Activated T-cell treated with anti-CD3 and anti-CD28 coated beads, Interleukin-2, amount 50 U/mL, for 1 hour (primary cell): ENCODE data around the gene PRRG2.

Experiments used
- DNase-seq: peaks from one replicate; pipeline ENCODE4 v3.0.0-alpha.2; 2020

Gene PRRG2

DNA sequence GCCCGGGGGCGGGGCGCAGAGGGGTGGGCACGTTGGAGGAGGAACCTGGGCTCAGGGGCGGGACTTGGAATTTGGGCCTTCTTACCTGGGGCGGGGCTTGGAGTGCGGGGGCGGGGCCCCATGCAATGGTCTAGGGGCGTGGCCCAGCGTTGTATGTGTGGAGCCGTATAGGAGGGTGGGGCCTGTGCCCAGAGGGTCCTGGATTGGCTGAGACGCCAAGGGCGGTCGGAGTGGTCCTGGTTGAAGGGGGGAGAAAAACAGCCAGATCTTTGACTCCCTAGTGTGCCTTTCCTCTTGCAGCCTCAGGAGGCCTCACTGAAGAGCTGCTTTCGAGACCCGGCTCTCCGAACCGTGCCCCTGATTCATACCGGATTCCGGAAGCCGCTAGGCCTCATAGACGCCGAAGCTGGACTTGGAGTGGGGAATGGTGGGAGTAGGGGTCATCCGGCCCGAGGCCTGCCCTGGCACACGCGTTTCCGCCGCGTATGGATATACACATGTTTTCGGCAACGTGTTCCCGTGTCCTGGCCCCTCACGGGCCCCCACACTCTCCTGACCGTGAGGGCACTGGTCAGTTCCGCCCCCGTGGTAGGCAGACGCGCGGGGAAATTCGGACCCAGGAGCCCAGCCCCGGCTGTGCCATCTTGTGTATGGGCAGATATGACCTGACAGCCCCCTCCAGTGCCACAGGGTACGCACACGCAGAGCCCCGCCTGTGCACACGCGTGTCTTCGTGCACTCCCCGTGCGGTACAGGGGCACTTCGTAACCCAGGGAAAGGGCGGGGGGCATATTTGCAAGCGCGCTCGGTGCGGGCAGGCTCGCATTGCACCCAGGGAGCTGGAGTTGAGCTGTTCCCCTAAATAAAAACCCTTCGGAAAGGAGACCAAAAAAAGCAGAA lies 9.2 kb downstream of the PRRG2 start:
- peak; percentile 92 for DNase-seq

DNA sequence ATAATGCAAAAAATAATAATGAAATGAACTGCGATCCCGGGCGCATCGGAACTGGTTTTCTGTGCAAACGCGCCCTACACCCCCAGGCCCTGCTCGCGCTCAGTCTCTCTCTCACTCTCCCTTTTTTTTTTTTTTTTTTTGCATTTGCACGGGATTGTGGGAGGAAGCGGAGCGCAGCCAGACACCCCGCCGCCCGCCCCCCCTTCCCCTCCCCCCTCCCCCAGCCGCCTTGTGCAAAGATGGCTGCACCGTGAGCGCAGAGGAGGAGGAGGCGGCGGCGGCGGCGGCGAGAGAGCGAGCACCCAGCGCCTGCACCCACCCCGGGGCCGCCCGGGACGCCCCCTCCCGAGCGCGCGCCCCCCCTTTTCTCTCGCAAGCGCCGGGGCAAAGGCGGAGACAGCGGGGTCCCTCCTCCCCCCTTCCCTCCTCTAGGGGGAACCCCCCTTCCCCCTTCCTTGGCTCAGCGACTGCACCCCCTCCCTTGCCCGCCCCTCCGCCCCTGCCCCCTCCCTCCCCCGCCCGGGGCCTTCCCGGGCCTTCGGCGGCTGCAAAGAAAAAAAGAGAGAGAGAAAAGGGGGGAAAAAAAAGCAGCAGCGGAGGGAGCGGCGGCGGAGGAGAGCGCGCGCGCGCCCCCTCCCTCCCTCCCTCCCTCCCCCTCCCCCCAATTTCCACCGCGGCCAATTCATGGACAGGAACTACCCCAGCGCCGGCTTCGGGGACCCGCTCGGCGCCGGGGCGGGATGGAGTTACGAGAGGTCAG lies 10.0 kb downstream of the PRRG2 start, which contains the start of gene PRR12:
Gene PRR12 (plus strand): TSS at position 212 of the 760 bp plus-strand sequence. CDS start 473 bp downstream, at position 685.
- peak; percentile 79 for DNase-seq

DNA sequence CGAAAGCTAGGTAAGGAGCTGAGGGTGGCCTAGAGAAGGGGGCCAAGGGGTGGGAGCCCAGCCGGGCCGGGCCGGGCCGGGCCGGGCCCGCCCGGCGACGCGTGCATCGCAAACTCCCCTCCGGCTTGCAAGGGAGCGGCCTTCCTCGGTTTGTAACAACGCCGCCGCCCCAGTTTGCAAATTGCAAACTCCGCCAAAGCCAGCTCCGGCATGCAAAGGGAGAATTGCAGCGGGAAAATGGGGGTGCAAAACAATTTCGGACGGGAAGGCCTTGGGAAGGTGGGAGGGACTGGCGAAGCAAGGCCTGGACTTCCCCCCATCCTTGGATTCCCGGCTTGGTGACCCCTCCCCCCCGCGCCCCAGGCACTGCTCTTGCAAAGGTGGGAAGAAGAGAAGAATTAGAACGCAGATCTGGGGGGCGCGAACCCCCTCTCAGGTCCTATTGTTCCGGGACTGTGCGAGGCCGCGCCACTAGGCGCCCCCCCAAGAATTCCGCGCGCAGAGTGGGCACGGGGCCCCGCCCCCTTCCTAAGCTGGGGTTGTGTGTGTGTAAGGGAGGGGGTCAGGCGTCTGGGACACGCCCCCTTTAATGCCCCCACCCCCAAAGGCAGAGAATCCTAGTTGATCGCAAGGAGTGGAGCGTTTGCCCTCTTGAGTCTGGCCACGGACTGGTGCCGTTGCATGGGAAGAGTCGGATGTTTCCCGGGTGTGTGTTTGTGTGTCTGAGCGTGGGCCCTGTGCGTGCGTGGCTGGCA lies 10.8 kb downstream of the PRRG2 start:
- DNase-seq, result peak; percentile 56

DNA sequence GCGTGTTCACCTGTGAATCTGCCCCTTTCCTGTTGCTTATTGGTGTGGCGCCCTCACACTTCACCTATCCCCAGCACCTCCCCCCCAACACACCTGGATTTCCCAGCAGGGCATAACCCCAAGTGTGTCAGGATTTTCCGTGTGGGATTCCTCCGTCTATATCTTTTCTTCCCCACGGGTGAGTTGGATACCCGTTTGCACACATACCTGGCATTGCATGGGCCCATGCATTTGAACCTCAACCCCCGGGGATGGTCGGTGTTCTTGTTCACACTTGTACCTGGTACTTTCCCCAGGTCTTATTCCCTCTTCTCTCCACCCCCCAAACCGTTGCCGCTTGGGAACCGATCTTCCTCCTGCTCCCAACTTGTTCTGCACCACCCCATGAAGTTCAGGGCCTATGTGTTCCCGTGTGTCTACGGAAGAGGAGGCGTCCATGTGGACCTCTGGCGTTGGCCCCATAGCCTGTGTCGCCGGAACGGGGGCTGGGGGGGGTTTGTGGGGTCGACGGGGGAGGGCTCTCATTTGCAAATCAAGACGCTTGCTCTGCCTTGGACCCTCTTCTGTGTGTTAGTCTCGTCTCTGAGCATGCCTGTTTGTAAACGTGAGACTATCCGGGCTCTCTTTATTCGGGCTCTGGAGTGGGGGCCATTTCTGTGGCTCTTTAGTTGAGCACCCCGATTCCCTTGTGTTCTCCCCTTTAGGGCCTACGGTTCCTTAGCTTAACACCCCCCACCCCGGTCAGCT lies 11.5 kb downstream of the PRRG2 start:
- DNase-seq, result peak; percentile 39

DNA sequence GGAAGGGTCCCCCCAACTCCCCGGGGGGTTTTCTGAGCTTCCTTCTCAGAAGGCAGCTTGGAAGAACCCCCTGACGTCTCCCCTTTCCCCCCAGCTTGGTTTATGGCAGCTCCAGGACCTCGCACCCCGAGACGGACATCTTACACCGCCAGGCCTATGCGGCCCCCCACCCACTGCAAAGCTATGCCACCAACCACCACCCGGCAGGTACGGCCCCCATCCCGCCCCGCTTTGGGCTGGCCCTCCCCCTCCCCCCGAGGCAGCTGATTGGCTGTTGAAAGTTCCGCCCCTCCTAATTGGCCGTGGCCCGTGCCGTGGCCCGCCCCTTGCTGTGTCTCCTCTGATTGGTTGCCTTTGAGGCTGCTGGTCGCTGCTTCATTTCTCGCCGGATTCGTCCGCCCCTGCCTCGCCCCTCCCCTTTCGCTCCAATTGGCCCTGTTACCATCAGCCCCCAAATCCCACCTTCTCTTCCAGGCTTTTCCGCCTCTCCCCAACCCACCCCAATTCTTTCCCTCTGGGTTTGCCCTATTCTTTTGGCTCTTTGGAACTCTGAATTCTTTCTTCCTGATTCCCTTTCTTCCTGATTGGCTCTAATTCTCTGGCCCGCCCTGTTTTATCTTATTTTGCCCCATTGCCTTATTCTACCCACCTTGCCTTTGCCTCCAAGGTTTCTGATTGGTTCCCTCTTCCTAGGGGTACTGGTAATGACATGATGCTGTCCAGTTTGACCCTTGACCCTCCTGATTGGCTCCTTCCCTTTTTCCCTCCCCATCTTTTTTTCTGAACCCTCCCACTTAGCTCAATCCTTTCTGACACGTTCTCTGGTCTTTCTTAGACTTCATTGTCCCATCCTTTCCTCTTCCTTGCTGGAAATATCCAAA lies 12.4 kb downstream of the PRRG2 start:
- peak; percentile 90 for DNase-seq

DNA sequence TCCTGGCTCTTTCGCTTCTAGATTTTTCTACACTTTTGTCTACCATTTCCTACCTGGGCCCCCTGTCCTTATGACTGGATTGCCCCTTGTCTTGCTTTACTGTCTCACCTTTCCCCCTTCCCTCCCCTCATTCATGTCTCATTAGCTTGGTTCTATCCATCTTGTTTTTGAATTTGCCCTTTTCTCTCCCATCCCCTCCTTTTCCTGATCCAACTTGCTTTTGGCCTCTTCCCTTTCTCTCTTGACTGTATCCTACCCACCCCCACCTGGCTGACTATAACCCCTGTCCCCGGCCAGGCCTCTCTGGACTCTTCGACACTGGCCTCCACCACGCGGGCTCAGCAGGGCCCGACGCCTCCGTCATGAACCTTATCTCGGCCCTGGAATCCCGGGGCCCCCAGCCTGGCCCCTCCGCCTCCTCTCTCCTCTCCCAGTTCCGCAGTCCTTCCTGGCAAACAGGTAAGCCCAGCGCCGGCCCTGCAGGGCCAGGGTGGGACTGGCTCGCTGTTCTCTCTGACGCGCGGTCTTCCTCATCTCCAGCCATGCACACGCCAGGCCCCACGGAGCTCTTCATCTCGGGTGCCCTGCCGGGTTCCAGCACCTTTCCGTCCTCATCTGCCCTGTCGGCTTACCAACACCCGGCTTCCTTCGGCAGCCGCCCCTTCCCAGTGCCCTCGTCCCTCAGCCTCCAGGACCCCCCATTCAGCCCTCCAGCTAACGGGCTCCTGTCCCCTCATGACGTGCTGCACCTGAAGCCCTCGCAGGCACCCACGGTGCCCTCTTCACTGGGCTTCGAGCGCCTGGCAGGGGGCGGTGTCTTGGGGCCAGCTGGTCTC lies 13.3 kb downstream of the PRRG2 start:
- no peak for DNase-seq

DNA sequence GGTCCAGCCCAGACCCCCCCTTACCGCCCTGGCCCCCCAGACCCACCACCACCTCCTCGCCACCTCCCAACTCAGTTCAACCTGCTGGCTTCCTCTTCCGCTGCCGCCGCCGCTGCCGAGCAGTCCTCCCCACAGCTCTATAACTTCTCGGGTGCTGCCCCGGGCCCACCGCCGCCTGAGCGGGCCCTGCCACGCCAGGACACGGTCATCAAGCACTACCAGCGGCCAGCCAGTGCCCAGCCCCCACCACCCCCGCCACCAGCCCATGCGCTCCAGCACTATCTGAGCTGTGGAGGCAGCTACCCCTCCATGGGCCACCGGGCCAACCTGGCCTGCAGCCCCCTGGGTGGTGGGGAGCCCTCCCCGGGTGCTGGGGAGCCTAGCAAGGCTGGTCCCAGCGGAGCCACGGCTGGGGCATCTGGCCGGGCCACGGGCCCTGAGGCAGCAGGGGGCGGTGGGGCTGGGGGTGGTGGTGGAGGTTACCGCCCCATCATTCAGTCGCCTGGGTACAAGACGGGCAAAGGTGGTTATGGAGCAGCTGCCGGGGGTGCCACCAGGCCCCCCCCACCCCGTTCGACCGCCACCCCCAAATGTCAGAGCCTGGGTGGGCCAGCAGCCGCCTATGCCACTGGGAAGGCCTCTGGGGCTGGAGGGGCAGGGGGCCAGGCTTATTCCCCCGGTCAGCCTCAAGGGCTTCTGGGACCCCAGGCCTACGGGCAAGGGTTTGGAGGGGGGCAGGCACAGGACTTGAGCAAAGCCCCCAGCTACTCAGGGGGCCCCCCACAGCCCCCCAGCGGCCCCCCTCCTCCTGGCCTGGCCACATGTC lies 14.1 kb downstream of the PRRG2 start:
- DNase-seq, result no peak

DNA sequence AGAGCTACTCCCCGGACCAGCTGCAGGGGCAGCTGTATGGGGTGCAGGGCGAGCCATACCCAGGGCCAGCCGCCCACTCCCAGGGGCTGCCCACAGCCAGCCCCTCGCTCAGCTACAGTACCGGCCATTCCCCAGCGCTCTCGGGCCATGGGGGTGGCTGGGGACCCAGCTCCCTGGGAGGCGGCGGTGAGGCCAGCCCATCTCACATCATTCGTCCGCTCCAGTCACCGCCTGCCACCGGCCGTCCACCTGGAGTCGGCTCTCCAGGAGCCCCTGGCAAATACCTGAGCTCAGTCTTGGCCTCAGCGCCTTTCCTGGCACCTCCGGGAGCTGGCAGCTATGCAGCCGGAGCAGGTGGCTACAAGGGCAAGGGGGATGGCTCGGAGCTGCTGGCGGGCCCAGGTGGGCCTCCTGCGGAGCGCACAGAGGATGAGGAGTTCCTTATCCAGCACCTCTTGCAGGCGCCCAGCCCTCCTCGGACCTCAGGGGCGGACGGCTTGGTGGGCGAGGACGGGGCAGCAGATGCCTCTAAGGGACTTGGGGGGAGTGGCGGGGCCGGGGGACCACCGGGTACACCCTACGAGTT lies 14.8 kb downstream of the PRRG2 start:
- no peak for DNase-seq

DNA sequence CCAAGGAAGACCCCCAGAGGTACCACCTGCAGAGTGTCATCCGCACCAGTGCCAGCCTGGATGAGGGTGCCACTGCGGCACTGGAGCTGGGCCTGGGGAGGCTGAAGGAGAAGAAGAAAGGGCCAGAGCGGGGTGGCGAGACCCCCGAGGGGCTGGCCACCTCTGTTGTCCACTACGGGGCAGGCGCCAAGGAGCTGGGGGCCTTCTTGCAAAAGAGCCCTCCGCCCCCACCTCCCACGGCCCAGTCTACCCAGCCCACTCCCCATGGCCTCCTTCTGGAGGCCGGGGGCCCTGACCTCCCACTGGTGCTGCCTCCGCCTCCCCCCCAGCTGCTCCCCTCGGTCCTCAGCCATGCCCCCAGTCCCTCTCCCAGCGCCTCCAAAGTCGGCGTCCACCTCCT lies 15.3 kb downstream of the PRRG2 start:
- DNase-seq, result no peak

DNA sequence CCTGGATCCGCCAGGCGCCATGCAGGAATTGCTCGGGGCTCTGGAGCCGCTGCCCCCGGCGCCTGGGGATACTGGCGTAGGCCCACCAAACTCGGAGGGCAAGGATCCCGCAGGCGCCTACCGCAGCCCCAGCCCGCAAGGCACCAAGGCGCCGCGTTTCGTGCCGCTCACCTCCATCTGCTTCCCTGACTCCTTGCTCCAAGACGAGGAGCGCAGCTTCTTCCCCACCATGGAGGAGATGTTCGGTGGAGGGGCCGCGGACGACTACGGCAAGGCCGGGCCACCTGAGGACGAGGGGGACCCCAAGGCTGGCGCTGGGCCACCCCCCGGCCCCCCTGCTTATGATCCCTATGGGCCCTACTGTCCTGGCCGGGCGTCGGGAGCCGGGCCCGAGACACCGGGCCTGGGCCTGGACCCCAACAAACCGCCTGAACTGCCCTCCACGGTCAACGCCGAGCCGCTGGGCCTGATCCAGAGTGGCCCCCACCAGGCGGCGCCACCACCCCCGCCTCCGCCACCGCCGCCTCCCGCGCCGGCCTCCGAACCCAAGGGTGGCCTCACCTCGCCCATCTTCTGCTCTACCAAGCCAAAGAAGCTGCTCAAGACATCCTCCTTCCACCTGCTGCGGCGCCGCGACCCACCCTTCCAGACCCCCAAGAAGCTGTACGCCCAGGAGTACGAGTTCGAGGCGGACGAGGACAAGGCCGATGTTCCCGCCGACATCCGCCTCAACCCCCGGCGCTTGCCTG lies 16.0 kb downstream of the PRRG2 start:
- no peak for DNase-seq

DNA sequence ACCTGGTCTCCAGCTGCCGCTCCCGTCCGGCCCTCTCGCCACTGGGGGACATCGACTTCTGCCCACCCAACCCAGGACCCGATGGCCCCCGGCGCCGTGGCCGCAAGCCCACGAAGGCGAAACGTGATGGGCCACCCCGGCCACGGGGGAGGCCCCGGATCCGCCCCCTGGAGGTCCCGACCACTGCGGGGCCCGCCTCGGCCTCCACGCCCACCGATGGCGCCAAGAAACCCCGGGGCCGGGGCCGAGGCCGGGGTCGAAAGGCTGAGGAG lies 16.5 kb downstream of the PRRG2 start:
- DNase-seq, result no peak

DNA sequence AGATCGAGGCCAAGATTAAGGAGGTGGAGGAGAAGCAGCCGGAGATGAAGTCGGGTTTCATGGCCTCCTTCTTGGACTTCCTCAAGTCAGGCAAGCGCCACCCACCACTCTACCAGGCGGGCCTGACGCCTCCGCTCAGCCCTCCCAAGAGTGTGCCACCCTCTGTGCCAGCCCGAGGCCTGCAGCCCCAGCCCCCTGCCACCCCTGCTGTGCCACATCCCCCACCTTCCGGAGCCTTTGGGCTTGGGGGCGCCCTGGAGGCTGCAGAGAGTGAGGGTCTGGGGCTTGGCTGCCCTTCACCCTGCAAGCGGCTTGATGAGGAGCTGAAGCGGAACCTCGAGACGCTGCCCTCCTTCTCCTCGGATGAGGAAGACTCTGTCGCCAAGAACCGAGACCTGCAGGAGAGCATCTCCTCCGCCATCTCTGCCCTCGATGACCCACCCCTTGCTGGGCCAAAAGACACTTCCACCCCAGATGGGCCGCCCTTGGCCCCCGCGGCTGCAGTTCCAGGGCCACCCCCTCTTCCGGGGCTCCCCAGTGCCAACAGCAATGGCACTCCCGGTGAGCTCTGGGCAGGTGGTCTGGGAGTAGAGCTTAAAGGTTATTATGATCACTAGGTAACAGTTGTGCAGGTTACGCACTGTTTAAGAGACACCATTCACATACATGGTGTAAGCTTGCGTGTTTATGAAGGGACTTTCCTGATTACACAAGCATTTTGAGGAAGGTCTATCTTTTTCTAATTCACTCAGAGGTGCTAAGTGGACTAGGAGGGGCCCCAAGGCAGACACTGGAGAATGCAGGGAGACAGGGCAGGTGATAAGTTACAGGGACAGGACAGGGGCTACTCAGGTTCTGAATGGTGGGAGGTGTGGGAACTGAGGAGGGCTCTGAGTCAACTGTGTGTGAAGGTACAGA lies 18.5 kb downstream of the PRRG2 start:
- DNase-seq, result no peak

DNA sequence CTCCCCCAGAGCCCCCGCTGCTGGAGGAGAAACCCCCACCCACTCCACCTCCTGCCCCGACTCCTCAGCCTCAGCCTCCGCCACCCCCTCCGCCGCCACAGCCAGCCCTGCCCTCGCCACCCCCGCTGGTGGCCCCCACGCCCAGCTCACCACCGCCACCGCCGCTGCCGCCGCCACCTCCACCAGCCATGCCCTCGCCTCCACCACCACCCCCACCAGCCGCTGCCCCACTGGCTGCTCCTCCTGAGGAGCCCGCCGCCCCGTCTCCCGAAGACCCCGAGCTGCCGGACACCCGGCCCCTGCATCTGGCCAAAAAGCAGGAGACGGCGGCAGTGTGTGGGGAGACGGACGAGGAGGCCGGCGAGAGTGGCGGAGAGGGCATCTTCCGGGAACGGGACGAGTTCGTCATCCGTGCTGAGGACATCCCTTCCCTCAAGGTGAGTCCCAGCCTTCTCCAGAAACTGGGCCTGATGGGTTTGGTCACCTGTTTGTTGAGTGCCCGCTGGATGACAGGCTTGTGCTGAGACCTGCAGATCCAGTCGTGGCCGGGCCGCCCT lies 20.4 kb downstream of the PRRG2 start:
- DNase-seq, result no peak

DNA sequence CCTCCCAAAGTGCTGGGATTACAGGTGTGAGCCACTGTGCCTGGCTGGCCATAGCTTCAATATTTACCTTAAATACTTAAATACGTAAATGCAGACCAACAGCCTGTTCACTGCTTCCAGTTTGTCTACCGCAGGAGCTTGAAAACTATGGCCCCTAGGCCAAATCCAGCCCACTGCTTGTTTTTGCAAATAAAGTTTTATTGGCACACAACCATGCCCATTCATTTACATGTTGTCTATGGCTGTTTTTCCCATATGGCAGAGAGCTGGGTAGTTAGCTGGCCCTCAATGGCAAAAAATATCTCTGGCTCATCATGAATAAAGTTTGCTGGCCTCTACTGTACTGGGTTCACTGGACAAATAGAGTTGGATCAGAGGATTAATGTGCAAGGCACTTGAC lies 21.7 kb downstream of the PRRG2 start:
- DNase-seq, result no peak

DNA sequence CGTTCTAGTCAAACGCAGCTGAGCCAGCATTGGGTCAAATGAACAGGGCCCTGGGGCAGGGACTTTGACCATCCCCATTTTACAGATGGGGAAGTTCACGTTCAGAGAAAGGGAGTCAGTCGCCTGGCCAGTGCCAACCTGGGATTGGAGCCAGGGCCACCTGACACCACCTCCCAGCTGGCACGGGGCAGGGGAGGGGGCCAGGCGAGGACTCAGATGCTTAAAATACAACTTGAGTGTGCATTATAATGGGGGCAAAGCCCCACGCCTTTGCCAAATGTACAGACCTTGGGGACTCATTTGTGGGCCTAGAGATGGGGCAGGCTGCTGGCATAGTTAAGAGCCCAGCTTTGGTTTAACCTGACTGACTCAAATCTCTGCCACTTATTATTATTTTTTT lies 24.5 kb downstream of the PRRG2 start:
- no peak for DNase-seq

DNA sequence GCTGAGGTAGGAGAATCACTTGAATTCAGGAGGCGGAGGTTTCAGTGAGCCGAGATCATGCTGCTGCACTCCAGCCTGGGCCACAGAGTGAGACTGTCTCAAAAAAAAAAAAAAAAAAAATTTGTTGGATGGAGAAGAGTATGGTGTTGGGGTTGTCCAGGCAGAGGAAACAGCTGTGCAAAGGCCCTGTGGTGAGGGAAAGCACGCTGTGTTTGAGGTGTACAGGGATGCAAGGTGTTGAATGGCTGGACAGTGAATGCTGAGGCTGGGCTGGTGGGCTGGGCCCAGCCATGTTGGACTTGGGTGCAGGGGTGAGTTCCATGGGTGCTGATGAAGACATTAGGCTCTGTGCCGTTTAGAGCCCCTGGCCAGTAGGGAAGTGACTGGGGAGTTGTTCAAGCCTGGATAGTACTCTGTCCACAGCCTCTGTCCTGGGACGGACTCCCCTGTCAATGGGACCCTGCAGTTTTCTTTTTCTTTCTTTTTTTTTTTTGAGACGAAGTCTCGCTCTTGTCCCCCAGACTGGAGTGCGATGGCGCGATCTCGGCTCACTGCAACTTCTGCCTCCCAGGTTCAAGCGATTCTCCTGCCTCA lies 28.5 kb downstream of the PRRG2 start:
- no peak for DNase-seq

DNA sequence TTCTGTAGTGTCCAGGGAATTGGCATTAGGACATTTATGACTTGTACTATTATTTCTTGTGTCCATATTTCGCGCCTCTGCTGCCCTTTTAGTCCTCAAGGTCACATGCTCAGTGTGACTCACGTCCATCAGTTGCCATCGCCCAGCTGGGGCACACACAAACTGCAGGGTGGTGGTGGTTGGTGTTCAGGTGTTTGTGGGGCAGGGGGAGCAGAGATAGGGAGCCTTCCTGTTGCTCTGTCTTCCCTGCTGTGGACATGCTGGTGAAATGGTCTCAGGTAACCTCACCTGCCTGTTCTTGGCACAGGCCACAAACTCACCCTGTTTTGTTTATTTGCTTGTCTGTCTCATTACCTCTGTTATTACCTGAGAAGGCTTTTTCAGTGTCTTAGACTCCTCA lies 32.3 kb downstream of the PRRG2 start:
- DNase-seq, result no peak
